IMR-90 (cell line): ENCODE data around the gene CCND3. TPM values are rescaled to one million over a fixed set of nuclear protein-coding genes. Genes with fewer than 3 reads are reported as not detected.

Experiments
- ATAC-seq: fragments of 200-7000 bp; cut with Tn5 transposase; 2 replicates; pipeline ENCODE4 v1.9.1; 2020; ENCODE audit warnings: low read depth, mild to moderate bottlenecking, moderate library complexity
- BruUV-seq: library from RNA; stranded (reverse); fragments of 400-500 nt; replicated peaks from 2 replicates; lab custom pipeline; 2021; lab: Mats Ljungman, UMichigan
- CTCF ChIA-PET: fragments of 300-600 bp; formaldehyde crosslinking; extraction: SDS; loops from one replicate; lab custom pipeline; 2021; ENCODE audit warnings: antibody characterized with exemption; lab: Yijun Ruan, JAX
- POLR2A ChIA-PET: fragments of 300-600 bp; sonication (Branson Sonifier 250); formaldehyde crosslinking; loops from one replicate; lab custom pipeline; 2022; ENCODE audit warnings: antibody characterized with exemption; ENCODE audit not compliant: unreplicated experiment; lab: Charles Lee
- DNase-seq: peaks from one replicate; pipeline ENCODE4 v3.0.0; 2013
- H2AFZ ChIP-seq: replicated peaks from 2 replicates; pipeline ENCODE3; 2013; ENCODE audit warnings: low read length, mild to moderate bottlenecking; ENCODE audit not compliant: poor library complexity
- H2AK5ac ChIP-seq: 2 replicates; pipeline ENCODE4 v1.6.1; 2013; ENCODE audit warnings: low read depth, low read length, inconsistent platforms
- H2AK9ac ChIP-seq: replicated peaks from 2 replicates; pipeline ENCODE3; 2013; ENCODE audit warnings: mild to moderate bottlenecking, low read depth, low read length, moderate library complexity; ENCODE audit not compliant: poor library complexity
- H2BK120ac ChIP-seq: 2 replicates; pipeline ENCODE4 v1.6.1; 2013; ENCODE audit warnings: low read depth, low read length, inconsistent platforms
- H2BK15ac ChIP-seq: 3 replicates; pipeline ENCODE4 v1.6.1; 2013; ENCODE audit warnings: low read depth, low read length, inconsistent platforms
- H2BK20ac ChIP-seq: 2 replicates; pipeline ENCODE4 v1.6.1; 2013; ENCODE audit warnings: low read depth, mild to moderate bottlenecking, inconsistent platforms, low read length, moderate library complexity
- H2BK5ac ChIP-seq: 2 replicates; pipeline ENCODE4 v1.6.1; 2013; ENCODE audit warnings: mild to moderate bottlenecking, low read depth, low read length, inconsistent platforms; ENCODE audit not compliant: poor library complexity, severe bottlenecking
- H3K14ac ChIP-seq: replicated peaks from 2 replicates; pipeline ENCODE4 v1.6.1; 2013; ENCODE audit warnings: low read depth, low read length, inconsistent platforms
- H3K18ac ChIP-seq: 2 replicates; pipeline ENCODE4 v1.6.1; 2013; ENCODE audit warnings: low read depth, low read length, control low read depth
- H3K23ac ChIP-seq: 2 replicates; pipeline ENCODE4 v1.6.1; 2013; ENCODE audit warnings: low read depth, low read length, inconsistent platforms
- H3K27ac ChIP-seq: 2 replicates; pipeline ENCODE4 v1.5.1; 2013; ENCODE audit warnings: mild to moderate bottlenecking, control low read depth, low read length; ENCODE audit not compliant: insufficient read depth
- H3K27me3 ChIP-seq: 2 replicates; pipeline ENCODE4 v1.6.1; 2013; ENCODE audit warnings: low read length; ENCODE audit not compliant: control insufficient read depth, insufficient read depth
- H3K36me3 ChIP-seq: 2 replicates; pipeline ENCODE4 v1.6.1; 2013; ENCODE audit warnings: low read length, mixed read lengths; ENCODE audit not compliant: control insufficient read depth, insufficient read depth
- H3K4ac ChIP-seq: 2 replicates; pipeline ENCODE4 v1.6.1; 2013; ENCODE audit warnings: low read depth, low read length, inconsistent platforms
- H3K4me1 ChIP-seq: 2 replicates; pipeline ENCODE4 v1.6.1; 2013; ENCODE audit warnings: low read length, mixed read lengths; ENCODE audit not compliant: control insufficient read depth, insufficient read depth
- H3K4me2 ChIP-seq: 2 replicates; pipeline ENCODE4 v1.6.1; 2013; ENCODE audit warnings: low read depth, mild to moderate bottlenecking, control low read depth, low read length, moderate library complexity
- H3K4me3 ChIP-seq: 2 replicates; pipeline ENCODE4 v1.5.1; 2013; ENCODE audit warnings: low read depth, mild to moderate bottlenecking, control low read depth, low read length, moderate library complexity; ENCODE audit not compliant: insufficient read depth
- H3K56ac ChIP-seq: 2 replicates; pipeline ENCODE4 v1.6.1; 2013; ENCODE audit warnings: low read length, inconsistent platforms; ENCODE audit not compliant: insufficient read depth; ENCODE audit errors: extremely low read depth
- H3K79me1 ChIP-seq, 2 experiments: 2 replicates each; pipeline ENCODE4 v1.6.1; 2013; ENCODE audit warnings: low read length in 2 of 2, inconsistent platforms in 1 of 2, low read depth in 1 of 2
- H3K9ac ChIP-seq: 2 replicates; pipeline ENCODE4 v1.6.1; 2013; ENCODE audit warnings: low read depth, low read length, control low read depth
- H3K9me1 ChIP-seq: 2 replicates; pipeline ENCODE4 v1.6.1; 2013; ENCODE audit warnings: low read length, inconsistent platforms; ENCODE audit not compliant: insufficient read depth
- H3K9me3 ChIP-seq: 2 replicates; pipeline ENCODE4 v1.6.1; 2013; ENCODE audit warnings: low read length; ENCODE audit not compliant: control insufficient read depth, insufficient read depth
- H4K20me1 ChIP-seq: 2 replicates; pipeline ENCODE4 v1.6.1; 2013; ENCODE audit warnings: low read length, inconsistent platforms; ENCODE audit not compliant: insufficient read depth
- H4K5ac ChIP-seq: 2 replicates; pipeline ENCODE4 v1.6.1; 2013; ENCODE audit warnings: mild to moderate bottlenecking, low read depth, low read length, control low read depth
- H4K8ac ChIP-seq, 2 experiments: 2 replicates each; pipeline ENCODE4 v1.6.1; 2013; ENCODE audit warnings: low read depth in 2 of 2, low read length in 2 of 2, control low read depth in 1 of 2, inconsistent platforms in 1 of 2
- H4K91ac ChIP-seq: 2 replicates; pipeline ENCODE4 v1.6.1; 2013; ENCODE audit warnings: low read depth, low read length, inconsistent platforms; ENCODE audit not compliant: insufficient read depth
- MAZ ChIP-seq: IDR thresholded peaks from 2 replicates; pipeline ENCODE4 v1.6.1; 2012; ENCODE audit warnings: low read depth, mild to moderate bottlenecking, low read length, improper control_type of control experiment, moderate library complexity, borderline replicate concordance
- NFE2L2 ChIP-seq: fragments of 150-350 bp; IDR thresholded peaks from 2 replicates; pipeline ENCODE4 v1.6.1; 2016; ENCODE audit warnings: low read depth, mild to moderate bottlenecking, low read length
- RFX5 ChIP-seq: IDR thresholded peaks from 2 replicates; pipeline ENCODE4 v1.8.0; 2012; ENCODE audit warnings: low read depth, mild to moderate bottlenecking, low read length, moderate library complexity
- SMC3 ChIP-seq: fragments of 150-350 bp; IDR thresholded peaks from 2 replicates; pipeline ENCODE4 v1.6.1; 2016; ENCODE audit warnings: low read depth, mild to moderate bottlenecking, antibody characterized with exemption, low read length, moderate library complexity
- WGBS, 2 experiments: methylation state at CpG; one replicate each; pipeline versions ENCODE4 v1.1.5 to v1.1.7; 2013; ENCODE audit warnings: missing lambda C conversion rate in 2 of 2; ENCODE audit not compliant: insufficient read length in 1 of 2; ENCODE audit errors: extremely low coverage in 2 of 2; 5-methylcytosine and 5-hydroxymethylcytosine counted together
- dilution Hi-C: fragments of 300-500 bp; cut with HindIII; formaldehyde crosslinking; loops from one replicate; pipeline ENCODE4 v1.14.3; 2018; ENCODE audit warnings: low sequenced_read_pairs; ENCODE audit not compliant: unreplicated experiment
- in situ Hi-C: fragments of 300-500 bp; cut with MboI; formaldehyde crosslinking; loops from 3 replicates; pipeline ENCODE4 v1.14.3; 2019; ENCODE audit warnings: low sequenced_read_pairs, inconsistent platforms, mixed read lengths
- intact Hi-C: fragments of 100-400 bp; cut with micrococcal nuclease; formaldehyde crosslinking; loops from 2 replicates; pipeline ENCODE4 v1.10.0; 2022
- polyA plus RNA-seq, 3 experiments: library from polyadenylated mRNA; depleted of rRNA; stranded (reverse); fragments of >200 nt; gene quantifications; 2 replicates each; pipeline ENCODE4 v1.2.3, GENCODE V29; 2012; ENCODE audit warnings: low replicate concordance in 1 of 3
- total RNA-seq: library from RNA; depleted of rRNA; stranded (reverse); fragments of >200 nt; gene quantifications from 2 replicates; pipeline ENCODE4 v1.2.3, GENCODE V29; 2012
- TF ChIP-seq, protein P1 (sequence below): fragments of 150-350 bp; IDR thresholded peaks from 2 replicates; pipeline ENCODE4 v1.6.1; 2017; ENCODE audit warnings: mild to moderate bottlenecking, antibody characterized with exemption, low read length, low read depth

The CCND3 gene
- total and polyA plus RNA-seq, 2 of the 4 experiments (the other 2 are of a cell fraction) = 19.2 to 61.9 TPM

DNA sequence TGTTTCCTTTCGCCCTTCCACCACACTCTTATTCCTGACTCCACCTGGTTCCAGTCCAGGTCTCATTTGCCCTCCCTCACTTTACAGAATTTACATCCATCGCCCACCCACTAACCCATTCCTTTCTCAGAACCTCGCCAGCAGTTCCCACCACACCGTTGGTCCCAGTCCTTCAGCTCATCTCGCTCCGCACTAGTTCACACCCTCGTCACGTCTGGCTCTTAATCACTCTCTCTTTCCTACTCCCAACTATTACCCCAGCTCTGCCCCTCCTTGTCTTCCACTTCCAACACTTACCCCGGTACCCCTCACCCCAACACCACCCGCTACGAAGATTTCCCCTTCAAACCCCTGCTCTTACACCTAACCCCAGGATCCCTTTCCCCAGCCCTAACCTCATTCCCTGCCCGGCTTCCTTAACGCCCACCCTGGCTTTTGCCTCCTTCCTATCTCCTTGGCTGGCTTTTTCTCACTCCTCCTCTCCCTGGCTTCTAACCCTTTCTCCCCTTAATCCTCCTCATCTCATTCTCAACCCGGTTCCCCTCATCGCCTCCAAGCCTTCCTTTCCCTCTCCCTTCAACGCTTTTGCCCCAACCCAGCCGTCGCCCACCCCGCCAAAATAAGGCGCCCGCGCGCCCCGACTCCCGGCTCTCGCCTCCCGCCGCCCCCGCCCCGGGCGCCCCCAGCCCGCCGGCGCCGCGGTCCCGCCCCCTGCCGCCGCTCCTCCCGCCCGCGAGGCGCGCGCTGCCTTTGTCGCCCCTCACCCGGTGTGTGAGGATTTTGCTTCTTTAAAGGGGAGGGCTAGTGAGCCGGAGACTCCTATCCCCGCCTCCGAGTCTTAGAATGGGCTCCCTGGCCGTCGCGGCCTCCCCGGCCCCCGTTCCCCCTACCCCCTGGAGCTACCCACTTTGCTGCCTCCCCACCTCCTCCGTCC is 47.0 kb downstream of the CCND3 start:
- dilution Hi-C loops (no loop called here), in situ Hi-C loops (no loop called here), intact Hi-C loops (loop anchor here (1.0 to 2.0 kb wide), 2 partner anchors 48 to 150 kb away; no protein-coding TSS in a partner anchor)
- H2AK9ac ChIP-seq = peak overlapping the region; percentile 94
- H3K79me1 ChIP-seq = peaks cover 7 to 17% of the 10 kb centered on the region in 2 experiments; a peak in 3 of 4 replicates
- TF ChIP-seq SMC3 (no peak), RFX5 (no peak), NFE2L2 (no peak), MAZ (peak; percentile 46; the same call in 1 of the 2 replicates)
- TF ChIP-seq, protein P1, sequence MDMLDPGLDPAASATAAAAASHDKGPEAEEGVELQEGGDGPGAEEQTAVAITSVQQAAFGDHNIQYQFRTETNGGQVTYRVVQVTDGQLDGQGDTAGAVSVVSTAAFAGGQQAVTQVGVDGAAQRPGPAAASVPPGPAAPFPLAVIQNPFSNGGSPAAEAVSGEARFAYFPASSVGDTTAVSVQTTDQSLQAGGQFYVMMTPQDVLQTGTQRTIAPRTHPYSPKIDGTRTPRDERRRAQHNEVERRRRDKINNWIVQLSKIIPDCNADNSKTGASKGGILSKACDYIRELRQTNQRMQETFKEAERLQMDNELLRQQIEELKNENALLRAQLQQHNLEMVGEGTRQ = no peak
- H4K20me1 ChIP-seq = no peaks in the 10 kb centered on the region; the same call in 1 of the 2 replicates
- no peak overlapping the region for H2BK5ac ChIP-seq
- peak overlapping the region; percentile 23; the same call in 1 of the 2 replicates for H2AK5ac ChIP-seq
- peak overlapping the region; percentile 26; the same call in 1 of the 2 replicates for H3K4ac ChIP-seq
- peak overlapping the region; percentile 86 for H3K4me2 ChIP-seq
- ChIA-PET CTCF (no interaction called here), POLR2A (interaction anchor here (0.6 kb wide), 1 partner anchor 79 kb away, joined by 4 read pairs; no protein-coding TSS in a partner anchor)
- ATAC-seq (peak; percentile 59), DNase-seq (no peak)
- peaks cover 3% of the 10 kb centered on the region; the same call in 1 of the 2 replicates for H3K9me1 ChIP-seq
- no peaks in the 10 kb centered on the region for H3K27me3 ChIP-seq
- H2AFZ ChIP-seq = peak overlapping the region; percentile 93
- H4K91ac ChIP-seq = no peak overlapping the region; the same call in 1 of the 2 replicates
- H3K4me3 ChIP-seq = peak overlapping the region; percentile 91
- peak overlapping the region; percentile 75 for H3K9ac ChIP-seq
- H3K4me1 ChIP-seq = peaks cover 2% of the 10 kb centered on the region; the same call in 1 of the 2 replicates
- peak overlapping the region; percentile 31; the same call in 1 of the 2 replicates for H3K14ac ChIP-seq
- peak overlapping the region; percentile 28; the same call in 1 of the 2 replicates for H3K56ac ChIP-seq
- no peak overlapping the region for H3K18ac ChIP-seq
- H2BK20ac ChIP-seq = no peak overlapping the region
- peak overlapping the region; percentile 35 to 47; a peak in 1 of 4 replicates for H4K8ac ChIP-seq
- no peaks in the 10 kb centered on the region for H3K9me3 ChIP-seq
- H3K23ac ChIP-seq = peak overlapping the region; percentile 90
- BruUV-seq = no TSS peak
- H3K36me3 ChIP-seq = no peaks in the 10 kb centered on the region
- WGBS, 2 experiments = 3% methylated on average over 14 of the region's 56 CpGs; no CpG with 5 or more reads in 1 of the 2 experiments
- 0 out of 3 replicates have a peak overlapping the region, but pooled peaks have one; percentile 70 for H2BK15ac ChIP-seq
- peak overlapping the region; percentile 8; the same call in 1 of the 2 replicates for H3K27ac ChIP-seq
- no peak overlapping the region for H2BK120ac ChIP-seq
- H4K5ac ChIP-seq = no peak overlapping the region
